Suprapubic skin (tissue), 4 donors: ENCODE results near the gene POMGNT1. TPM values are rescaled to one million over a fixed set of nuclear protein-coding genes. Genes with fewer than 3 reads are reported as not detected.

ENCODE experiments used
- DNase-seq, 2 donors: peaks; one replicate each; pipeline ENCODE4 v3.0.0-alpha.2; 2019; ENCODE audit warnings: low spot score in 2 of 2
- H3K27ac ChIP-seq: fragments of 200-600 bp; sonication (generic); one replicate; pipeline ENCODE4 v1.5.1; 2019
- H3K27me3 ChIP-seq: fragments of 200-600 bp; sonication (generic); one replicate; pipeline ENCODE4 v1.5.1; 2019
- H3K36me3 ChIP-seq: fragments of 200-600 bp; sonication (generic); one replicate; pipeline ENCODE4 v1.5.1; 2019
- H3K4me1 ChIP-seq: fragments of 200-600 bp; sonication (generic); one replicate; pipeline ENCODE4 v1.5.1; 2019
- H3K4me3 ChIP-seq: fragments of 200-600 bp; sonication (generic); one replicate; pipeline ENCODE4 v1.5.1; 2019; ENCODE audit warnings: mild to moderate bottlenecking
- H3K9me3 ChIP-seq: fragments of 200-600 bp; sonication (generic); one replicate; pipeline ENCODE4 v1.5.1; 2019
- CTCF ChIP-seq, 2 donors: fragments of 200-600 bp in 1 of 2; fragments of 450-650 bp in 1 of 2; sonication (generic) in 1 of 2; IDR thresholded peaks; one replicate each; pipeline ENCODE4 v1.5.1; 2016 to 2019; ENCODE audit warnings: antibody characterized with exemption in 2 of 2, mild to moderate bottlenecking in 1 of 2, moderate library complexity in 1 of 2
- EP300 ChIP-seq: sonication (generic); formaldehyde crosslinking; IDR thresholded peaks from one replicate; pipeline ENCODE4 v1.6.1; 2017; ENCODE audit warnings: antibody characterized with exemption
- POLR2A ChIP-seq, 2 donors: fragments of 450-650 bp; IDR thresholded peaks; one replicate each; pipeline ENCODE4 v1.6.1; 2017; ENCODE audit warnings: antibody characterized with exemption in 2 of 2, mild to moderate bottlenecking in 2 of 2, moderate library complexity in 2 of 2
- POLR2AphosphoS5 ChIP-seq, 3 donors: sonication (generic); formaldehyde crosslinking; IDR thresholded peaks; one replicate each; pipeline ENCODE4 v1.6.1; 2017; ENCODE audit warnings: antibody characterized with exemption in 3 of 3
- WGBS: methylation state at CpG from one replicate; pipeline ENCODE4 v1.1.5; 2018; 5-methylcytosine and 5-hydroxymethylcytosine counted together
- total RNA-seq, 4 donors: library from RNA; depleted of rRNA; stranded (reverse); fragments of >200 nt; gene quantifications; one replicate each; pipeline ENCODE4 v1.1.0, GENCODE V29; 2016

POMGNT1 gene
- total RNA-seq, 4 donors from 2014 or later, result 36.2 to 59.2 (median 47.7) TPM

GRCh38 chr1:46150085-46150484 is 48.1 kb downstream of the POMGNT1 start:
- H3K9me3 ChIP-seq, result no peaks in the 10 kb centered on the region
- 85% methylated on average over 2 of the region's 2 CpGs for WGBS
- DNase-seq, result no peak
- H3K27me3 ChIP-seq, result no peaks in the 10 kb centered on the region
- H3K4me3 ChIP-seq, result no peak overlapping the region
- H3K4me1 ChIP-seq, result no peaks in the 10 kb centered on the region
- H3K36me3 ChIP-seq, result no peaks in the 10 kb centered on the region
- TF ChIP-seq POLR2A (IDR thresholded peaks at IDR 0.05), result no peak
- TF ChIP-seq CTCF (IDR thresholded peaks at IDR 0.05), result no peak
- no peak for TF ChIP-seq POLR2AphosphoS5 (IDR thresholded peaks at IDR 0.05)
- no peak for TF ChIP-seq EP300
- no peak overlapping the region for H3K27ac ChIP-seq

- Histone ChIP-seq H3K4me3 (no peak overlapping the region), H3K27ac (no peak overlapping the region), H3K27me3 (no peaks in the 10 kb centered on the region), H3K9me3 (no peaks in the 10 kb centered on the region), H3K4me1 (no peaks in the 10 kb centered on the region), H3K36me3 (no peaks in the 10 kb centered on the region)
- 73% methylated on average over 2 of the region's 2 CpGs for WGBS
- no peak for DNase-seq
- TF ChIP-seq EP300 (no peak), CTCF (IDR thresholded peaks at IDR 0.05) (no peak), POLR2AphosphoS5 (IDR thresholded peaks at IDR 0.05) (no peak), POLR2A (IDR thresholded peaks at IDR 0.05) (no peak)
Measured at GRCh38 chr1:46148318-46148717, 49.9 kb downstream of the POMGNT1 start.

Other genes with a start within 250 kb of the POMGNT1 start
- gene PIK3R3, start 65.8 kb downstream of the POMGNT1 start, total RNA-seq, result 10 to 100 TPM in 2 of 4 donors, 1 to 10 TPM in 2; 6.1 to 16.5 (median 11.2) TPM
- 1 to 10 TPM; 2.1 to 7.8 (median 3.3) TPM for gene TSPAN1, start 23.3 kb downstream of the POMGNT1 start, total RNA-seq
- not detected for gene P3R3URF, start 21.9 kb downstream of the POMGNT1 start, total RNA-seq
- gene LURAP1, start 4.9 kb upstream of the POMGNT1 start, total RNA-seq, result 10 to 100 TPM in 1 of 4 donors, 1 to 10 TPM in 3; 2.6 to 12.6 (median 4.7) TPM
- 1 to 10 TPM; 1.1 to 6.1 (median 2.1) TPM for gene RAD54L, start 49.3 kb upstream of the POMGNT1 start, total RNA-seq
- 10 to 100 TPM; 69.8 to 87.6 (median 84.7) TPM for gene LRRC41, start 105.2 kb upstream of the POMGNT1 start, total RNA-seq
- 100 to 1,000 TPM; 182 to 399 (median 283) TPM for gene UQCRH, start 105.3 kb upstream of the POMGNT1 start, total RNA-seq
- gene NSUN4, start 142.4 kb upstream of the POMGNT1 start, total RNA-seq, result 10 to 100 TPM; 21.3 to 27.5 (median 24.3) TPM
- 10 to 100 TPM; 18.1 to 50.5 (median 27.7) TPM for gene FAAH, start 195.9 kb upstream of the POMGNT1 start, total RNA-seq